Measurements from ENCODE around the gene BCKDHB.

GRCh38 chr6:80165819-80166218 lies 59.3 kb downstream of the BCKDHB start:
- TF ChIP-seq CTCF (IDR thresholded peaks at IDR 0.05 in 8 of 11, conservative IDR thresholded peaks at IDR 0.05 in 3 of 11) (no peak), POLR2A (IDR thresholded peaks at IDR 0.05) (no peak)
